Skin epidermis (tissue), 12 donors: Measurements from ENCODE around the gene GOLGA6C.
"Not testable (repeated sequence)": the region's sequence is repeated elsewhere in the genome, so short reads cannot be mapped to it uniquely, and the experiment has no call there.

ENCODE experiments used
- H3K27ac ChIP-seq, 21 experiments: fragments of 200-600 bp; sonication (generic) in 11 of 21; one replicate each; pipeline ENCODE4 v1.5.0; 2020; ENCODE audit warnings: mild to moderate bottlenecking in 3 of 21, inconsistent platforms in 2 of 21, moderate library complexity in 2 of 21
- H3K4me3 ChIP-seq, 7 experiments: fragments of 200-600 bp; sonication (generic) in 2 of 7; one replicate each; pipeline ENCODE4 v1.5.0; 2020; ENCODE audit warnings: inconsistent platforms in 2 of 7, mild to moderate bottlenecking in 2 of 7, moderate library complexity in 1 of 7

GOLGA6C gene

DNA sequence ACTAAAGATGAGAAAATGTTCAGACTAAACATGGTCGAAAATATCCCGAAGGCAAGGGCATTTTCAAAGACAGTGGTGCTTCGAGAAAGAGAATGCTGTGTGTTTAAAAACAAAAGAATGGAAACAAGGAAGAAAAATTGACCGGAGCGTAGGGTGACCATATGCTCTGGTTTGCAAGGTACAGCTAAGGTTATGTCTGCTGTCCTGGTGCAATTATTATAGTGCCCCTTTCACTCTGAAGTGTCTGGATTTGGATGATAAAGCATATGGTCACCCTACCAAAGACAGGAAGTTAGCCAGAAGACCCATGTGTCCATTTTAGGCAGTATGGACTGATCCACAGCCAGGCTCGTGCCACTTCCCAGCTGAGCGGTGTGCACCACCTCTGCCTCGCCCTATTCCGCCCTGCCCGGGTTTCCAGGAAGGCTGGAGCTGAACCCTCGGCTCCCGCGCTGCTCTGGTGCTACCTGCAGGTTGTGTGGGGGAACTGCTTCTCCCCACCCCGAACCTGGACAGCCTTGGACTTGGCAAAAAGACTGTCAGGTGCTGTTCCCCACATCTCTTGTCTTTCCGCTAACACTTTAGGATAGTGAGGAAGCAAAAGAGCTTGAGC lies 49.8 kb downstream of the GOLGA6C start:
- H3K4me3 ChIP-seq = no peak overlapping the region
- no peak overlapping the region for H3K27ac ChIP-seq

DNA sequence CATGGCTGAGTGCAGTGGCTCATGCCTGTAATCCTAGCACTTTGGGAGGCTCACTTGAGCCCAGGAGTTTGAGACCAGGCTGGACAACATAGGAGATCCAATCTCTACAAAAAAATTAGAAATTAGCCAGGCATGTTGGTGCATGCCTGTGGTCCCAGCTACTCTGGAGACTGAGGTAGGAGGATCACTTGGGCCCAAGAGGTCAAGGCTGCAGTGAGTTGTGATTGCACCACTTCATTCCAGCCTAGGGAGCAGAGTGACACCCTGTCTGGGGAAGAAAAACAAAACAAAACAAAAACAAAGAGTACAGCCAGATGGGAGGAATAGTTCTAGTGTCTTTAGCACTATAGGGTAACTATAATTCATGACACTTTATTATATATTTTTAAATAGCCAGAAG lies 51.6 kb downstream of the GOLGA6C start:
- Histone ChIP-seq H3K27ac (no peak overlapping the region), H3K4me3 (no peak overlapping the region)

DNA sequence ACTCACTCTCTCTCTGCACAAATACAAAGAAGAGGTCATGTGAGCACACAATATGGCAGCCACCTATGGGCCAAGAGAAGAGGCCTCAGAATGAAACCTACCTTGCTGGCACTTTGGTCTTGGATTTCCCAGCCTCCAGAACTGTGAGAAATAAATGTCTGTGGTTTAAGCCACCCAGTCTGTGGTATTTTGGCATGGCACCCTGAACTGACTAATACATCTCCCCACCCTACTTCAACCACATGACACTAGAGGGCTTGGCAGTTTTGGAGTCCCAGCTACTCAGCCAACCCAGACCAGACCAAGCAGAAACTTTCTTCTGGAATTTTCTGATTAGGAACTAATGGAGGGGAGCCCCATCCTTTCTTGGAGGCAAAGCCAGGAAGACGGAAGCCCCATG lies 54.4 kb downstream of the GOLGA6C start:
- H3K4me3 ChIP-seq, H3K27ac ChIP-seq: not testable (repeated sequence)

- no peak overlapping the region for H3K27ac ChIP-seq
- H3K4me3 ChIP-seq = no peak overlapping the region
Observed at GRCh38 chr15:75313116-75313845, 55.1 kb downstream of the GOLGA6C start.

GRCh38 chr15:75314552-75315290 lies 56.6 kb downstream of the GOLGA6C start:
- Histone ChIP-seq H3K4me3 (no peak overlapping the region), H3K27ac (no peak overlapping the region)

- not testable (repeated sequence) for H3K27ac ChIP-seq, H3K4me3 ChIP-seq
Observed at GRCh38 chr15:75319231-75319897, 61.2 kb downstream of the GOLGA6C start.
